Liver (tissue), 9 donors: ENCODE data around the gene PDE4D. TPM values are rescaled to one million over a fixed set of nuclear protein-coding genes. Genes with fewer than 3 reads are reported as not detected.

Source experiments
- DNase-seq: peaks from one replicate; pipeline ENCODE4 v3.0.0-alpha.2; 2017; ENCODE audit warnings: low spot score
- H3K27ac ChIP-seq, 2 donors: one replicate each; pipeline ENCODE4 v1.7.0; 2013; ENCODE audit warnings: inconsistent platforms in 2 of 2, low read length in 2 of 2, control low read depth in 1 of 2, low read depth in 1 of 2, mild to moderate bottlenecking in 1 of 2
- H3K27me3 ChIP-seq, 4 donors: one replicate each; pipeline versions ENCODE4 v1.6.1 to v1.7.0; 2013; ENCODE audit warnings: low read length in 3 of 4, inconsistent platforms in 1 of 4, mild to moderate bottlenecking in 1 of 4, moderate library complexity in 1 of 4; ENCODE audit not compliant: control insufficient read depth in 4 of 4, insufficient read depth in 4 of 4
- H3K36me3 ChIP-seq, 4 donors: one replicate each; pipeline versions ENCODE4 v1.6.1 to v1.7.0; 2013; ENCODE audit warnings: low read length in 3 of 4, mild to moderate bottlenecking in 3 of 4, low read depth in 1 of 4, moderate library complexity in 1 of 4; ENCODE audit not compliant: control insufficient read depth in 4 of 4, insufficient read depth in 3 of 4
- H3K4me1 ChIP-seq, 4 donors: one replicate each; pipeline versions ENCODE4 v1.6.1 to v1.7.0; 2013; ENCODE audit warnings: low read length in 3 of 4, mild to moderate bottlenecking in 3 of 4, moderate library complexity in 1 of 4; ENCODE audit not compliant: control insufficient read depth in 4 of 4, insufficient read depth in 4 of 4
- H3K4me3 ChIP-seq, 3 donors: one replicate each; pipeline versions ENCODE4 v1.6.1 to v1.7.0; 2013; ENCODE audit warnings: low read length in 3 of 3, control low read depth in 1 of 3, low read depth in 1 of 3, mild to moderate bottlenecking in 1 of 3
- H3K9ac ChIP-seq, 2 donors: one replicate each; pipeline ENCODE4 v1.7.0; 2013; ENCODE audit warnings: low read length in 2 of 2, mild to moderate bottlenecking in 2 of 2, moderate library complexity in 2 of 2, control low read depth in 1 of 2, low read depth in 1 of 2
- H3K9me3 ChIP-seq, 4 donors: one replicate each; pipeline versions ENCODE4 v1.6.1 to v1.7.0; 2013; ENCODE audit warnings: low read length in 3 of 4; ENCODE audit not compliant: control insufficient read depth in 4 of 4
- CTCF ChIP-seq: fragments of 150-350 bp; IDR thresholded peaks from 2 replicates; pipeline ENCODE4 v1.5.1; 2017; ENCODE audit warnings: improper control_type of control experiment, low read depth, low read length; ENCODE audit not compliant: missing input control
- EGR1 ChIP-seq, 2 donors: IDR thresholded peaks; 2 replicates each; pipeline ENCODE4 v1.6.1; 2016 to 2018; ENCODE audit warnings: antibody characterized with exemption in 2 of 2, low read depth in 2 of 2
- FOXA1 ChIP-seq: IDR thresholded peaks from 2 replicates; pipeline ENCODE4 v1.6.1; 2016; ENCODE audit warnings: antibody characterized with exemption
- HNF4A ChIP-seq, 2 donors: conservative IDR thresholded peaks; 2 replicates each; pipeline ENCODE4 v1.6.1; 2016; ENCODE audit warnings: antibody characterized with exemption in 2 of 2, mild to moderate bottlenecking in 2 of 2
- JUND ChIP-seq, 2 donors: IDR thresholded peaks; 2 replicates each; pipeline ENCODE4 v1.6.1; 2016; ENCODE audit warnings: antibody characterized with exemption in 2 of 2
- NR2F2 ChIP-seq: IDR thresholded peaks from 2 replicates; pipeline ENCODE4 v1.6.1; 2016; ENCODE audit warnings: antibody characterized with exemption
- RAD21 ChIP-seq, 2 donors: IDR thresholded peaks; 2 replicates each; pipeline ENCODE4 v1.6.1; 2016; ENCODE audit warnings: antibody characterized with exemption in 2 of 2, mild to moderate bottlenecking in 2 of 2
- REST ChIP-seq: IDR thresholded peaks from 2 replicates; pipeline ENCODE4 v1.6.1; 2016; ENCODE audit warnings: antibody characterized with exemption, mild to moderate bottlenecking
- RXRA ChIP-seq, 2 donors: IDR thresholded peaks; 2 replicates each; pipeline ENCODE4 v1.6.1; 2017 to 2018; ENCODE audit warnings: antibody characterized with exemption in 2 of 2, mild to moderate bottlenecking in 1 of 2
- SP1 ChIP-seq: IDR thresholded peaks from 2 replicates; pipeline ENCODE4 v1.6.1; 2018; ENCODE audit warnings: antibody characterized with exemption, mild to moderate bottlenecking
- TAF1 ChIP-seq: conservative IDR thresholded peaks from 2 replicates; pipeline ENCODE4 v1.6.1; 2016; ENCODE audit warnings: antibody characterized with exemption, mild to moderate bottlenecking
- WGBS: extraction: QIAGEN DNeasy Blood & Tissue Kit; methylation state at CpG from one replicate; pipeline ENCODE4 v1.1.7; 2013; 5-methylcytosine and 5-hydroxymethylcytosine counted together
- polyA plus RNA-seq, 2 donors: library from polyadenylated mRNA; stranded (reverse) in 1 of 2; unstranded in 1 of 2; fragments of 200-250 nt in 1 of 2; fragments of >200 nt in 1 of 2; fragmentation: Nextera tagmentation in 1 of 2; extraction: Ambion mirVana in 1 of 2; gene quantifications; one replicate each; pipeline versions ENCODE4 v1.2.1 to v1.2.3, GENCODE V29; 2013 to 2015
- total RNA-seq, 2 donors: library from RNA; depleted of rRNA; stranded (reverse); fragments of >200 nt; gene quantifications; one replicate each; pipeline ENCODE4 v1.2.3, GENCODE V29; 2014
- TF ChIP-seq, protein P1 (sequence below): IDR thresholded peaks from 2 replicates; pipeline ENCODE4 v1.6.1; 2016; ENCODE audit warnings: antibody characterized with exemption
- TF ChIP-seq, protein P2 (sequence below): IDR thresholded peaks from 2 replicates; pipeline ENCODE4 v1.6.1; 2016; ENCODE audit warnings: antibody characterized with exemption
- donor health status: healthy.
- donor health status: healthy.
- donor health status: healthy.
- donor health status: healthy.
- donor health status: healthy.

Gene PDE4D
- total and polyA plus RNA-seq, 4 donors: 0.67 to 11.9 (median 6.5) TPM

- no peak for TF ChIP-seq TAF1
Measured at GRCh38 chr5:59139695-59140094, 753.8 kb downstream of the PDE4D start (continued).

GRCh38 chr5:59138509-59138908 lies 755.0 kb downstream of the PDE4D start:
- Histone ChIP-seq H3K9ac (no peak overlapping the region), H3K4me1 (no peaks in the 10 kb centered on the region), H3K4me3 (no peak overlapping the region), H3K9me3 (no peaks in the 10 kb centered on the region), H3K27me3 (peaks cover 0 to 5% (median 0%) of the 10 kb centered on the region in 4 donors), H3K27ac (no peak overlapping the region), H3K36me3 (no peaks in the 10 kb centered on the region)
- 97% methylated on average over 2 of the region's 2 CpGs for WGBS
- TF ChIP-seq, protein P1, sequence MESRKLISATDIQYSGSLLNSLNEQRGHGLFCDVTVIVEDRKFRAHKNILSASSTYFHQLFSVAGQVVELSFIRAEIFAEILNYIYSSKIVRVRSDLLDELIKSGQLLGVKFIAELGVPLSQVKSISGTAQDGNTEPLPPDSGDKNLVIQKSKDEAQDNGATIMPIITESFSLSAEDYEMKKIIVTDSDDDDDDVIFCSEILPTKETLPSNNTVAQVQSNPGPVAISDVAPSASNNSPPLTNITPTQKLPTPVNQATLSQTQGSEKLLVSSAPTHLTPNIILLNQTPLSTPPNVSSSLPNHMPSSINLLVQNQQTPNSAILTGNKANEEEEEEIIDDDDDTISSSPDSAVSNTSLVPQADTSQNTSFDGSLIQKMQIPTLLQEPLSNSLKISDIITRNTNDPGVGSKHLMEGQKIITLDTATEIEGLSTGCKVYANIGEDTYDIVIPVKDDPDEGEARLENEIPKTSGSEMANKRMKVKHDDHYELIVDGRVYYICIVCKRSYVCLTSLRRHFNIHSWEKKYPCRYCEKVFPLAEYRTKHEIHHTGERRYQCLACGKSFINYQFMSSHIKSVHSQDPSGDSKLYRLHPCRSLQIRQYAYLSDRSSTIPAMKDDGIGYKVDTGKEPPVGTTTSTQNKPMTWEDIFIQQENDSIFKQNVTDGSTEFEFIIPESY: no peak
- TF ChIP-seq RXRA (IDR thresholded peaks at IDR 0.05) (no peak), JUND (IDR thresholded peaks at IDR 0.05) (no peak)
- TF ChIP-seq, protein P2, sequence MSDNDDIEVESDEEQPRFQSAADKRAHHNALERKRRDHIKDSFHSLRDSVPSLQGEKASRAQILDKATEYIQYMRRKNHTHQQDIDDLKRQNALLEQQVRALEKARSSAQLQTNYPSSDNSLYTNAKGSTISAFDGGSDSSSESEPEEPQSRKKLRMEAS: no peak
- DNase-seq: no peak

DNA sequence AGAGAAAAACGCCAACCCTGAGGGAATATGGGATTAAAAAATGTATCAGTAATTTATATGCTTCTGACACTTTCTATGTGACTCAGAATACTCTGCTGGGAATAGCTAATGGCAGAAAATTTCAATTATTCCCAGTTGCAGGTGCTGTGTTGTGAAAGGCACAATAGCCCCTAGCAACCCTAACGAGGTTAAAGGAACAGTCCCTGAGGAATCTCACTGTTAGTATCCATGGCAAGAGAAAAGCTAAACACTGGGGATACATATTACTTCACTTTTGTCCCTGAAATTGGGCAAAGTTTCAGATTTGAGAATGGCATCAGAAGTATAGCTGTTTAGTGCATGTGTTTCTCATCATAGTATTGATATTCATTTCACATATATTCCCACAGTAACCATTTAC lies 755.7 kb downstream of the PDE4D start:
- WGBS: 95% methylated on average over 2 of the region's 2 CpGs

GRCh38 chr5:59136549-59136948 lies 757.0 kb downstream of the PDE4D start:
- no peak for TF ChIP-seq NR2F2
- TF ChIP-seq FOXA1: no peak
- TF ChIP-seq HNF4A (conservative IDR thresholded peaks at IDR 0.05): no peak
- TF ChIP-seq, protein P1: no peak
- TF ChIP-seq CTCF: no peak
- no peak for TF ChIP-seq SP1
- TF ChIP-seq JUND (IDR thresholded peaks at IDR 0.05): no peak
- no peak for TF ChIP-seq RAD21 (IDR thresholded peaks at IDR 0.05)
- no peak for TF ChIP-seq RXRA (IDR thresholded peaks at IDR 0.05)
- TF ChIP-seq, protein P2: no peak
- no peak for TF ChIP-seq REST
- WGBS: 50% methylated on average over 2 of the region's 2 CpGs
- DNase-seq: no peak
- no peaks in the 10 kb centered on the region for H3K36me3 ChIP-seq
- H3K9ac ChIP-seq: no peak overlapping the region
- no peak overlapping the region for H3K27ac ChIP-seq
- no peaks in the 10 kb centered on the region for H3K9me3 ChIP-seq
- no peak overlapping the region for H3K4me3 ChIP-seq
- no peaks in the 10 kb centered on the region for H3K4me1 ChIP-seq
- H3K27me3 ChIP-seq: peaks cover 0 to 5% (median 0%) of the 10 kb centered on the region in 4 donors

More for the DNA sequence above, 755.7 kb downstream of the PDE4D start:
- no peak overlapping the region for H3K27ac ChIP-seq
- H3K9me3 ChIP-seq: no peaks in the 10 kb centered on the region
- no peak overlapping the region for H3K9ac ChIP-seq
- no peaks in the 10 kb centered on the region for H3K4me1 ChIP-seq
- H3K4me3 ChIP-seq: no peak overlapping the region
- no peaks in the 10 kb centered on the region for H3K36me3 ChIP-seq
- TF ChIP-seq EGR1 (IDR thresholded peaks at IDR 0.05; ENCODE audit: low read depth in 2 of 2): no peak
- peaks cover 0 to 5% (median 0%) of the 10 kb centered on the region in 4 donors for H3K27me3 ChIP-seq
- no peak for DNase-seq
